Smooth muscle cell of the brain vasculature (primary cell): Measurements from ENCODE around the gene BHMT.
A peak's percentile ranks its signal among the peaks of the same experiment; 100 is the strongest.
"Not testable (repeated sequence)": the region's sequence is repeated elsewhere in the genome, so short reads cannot be mapped to it uniquely, and the experiment has no call there.

Experiments
- DNase-seq: peaks from one replicate; pipeline ENCODE4 v3.0.0-alpha.2; 2012; ENCODE audit warnings: low read depth, low spot score

Gene BHMT

GRCh38 chr5:79111960-79112702 lies 522 bp downstream of the BHMT start:
- DNase-seq = no peak

GRCh38 chr5:79112703-79113058 lies 1.1 kb downstream of the BHMT start:
- DNase-seq = no peak

- DNase-seq = no peak
Observed at GRCh38 chr5:79119486-79119885, 7.9 kb downstream of the BHMT start.

GRCh38 chr5:79120221-79120620 lies 8.6 kb downstream of the BHMT start:
- no peak for DNase-seq

GRCh38 chr5:79122973-79123372 lies 11.4 kb downstream of the BHMT start:
- DNase-seq = no peak

GRCh38 chr5:79124607-79125006 lies 13.0 kb downstream of the BHMT start:
- DNase-seq = no peak

- DNase-seq = no peak
Observed at GRCh38 chr5:79130781-79131180, 19.2 kb downstream of the BHMT start.

- peak; percentile 13 for DNase-seq
Observed at GRCh38 chr5:79133121-79133656, 21.6 kb downstream of the BHMT start.

GRCh38 chr5:79133657-79134451 lies 22.2 kb downstream of the BHMT start:
- peak; percentile 57 for DNase-seq

- no peak for DNase-seq
Observed at GRCh38 chr5:79135790-79136553, 24.4 kb downstream of the BHMT start.

- no peak for DNase-seq
Observed at GRCh38 chr5:79136618-79137017, 25.0 kb downstream of the BHMT start.

GRCh38 chr5:79140553-79140952 lies 28.9 kb downstream of the BHMT start:
- no peak for DNase-seq

GRCh38 chr5:79143684-79144379 lies 32.2 kb downstream of the BHMT start:
- DNase-seq = no peak

GRCh38 chr5:79147076-79147475 lies 35.5 kb downstream of the BHMT start:
- DNase-seq = no peak

- no peak for DNase-seq
Observed at GRCh38 chr5:79149433-79149832, 37.8 kb downstream of the BHMT start.

GRCh38 chr5:79151942-79152671 lies 40.5 kb downstream of the BHMT start:
- DNase-seq = no peak

GRCh38 chr5:79157305-79157704 lies 45.7 kb downstream of the BHMT start:
- DNase-seq = no peak

GRCh38 chr5:79161647-79162046 lies 50.0 kb downstream of the BHMT start:
- DNase-seq = not testable (repeated sequence)

GRCh38 chr5:79168031-79168430 lies 56.4 kb downstream of the BHMT start:
- no peak for DNase-seq

GRCh38 chr5:79170661-79171060 lies 59.1 kb downstream of the BHMT start:
- DNase-seq = no peak
